ENCODE data around the gene SEPSECS. TPM values are rescaled to one million over a fixed set of nuclear protein-coding genes. Genes with fewer than 3 reads are reported as not detected.

The SEPSECS gene
- total and polyA plus RNA-seq, 2 experiments from 2014 or later = 1.2 to 4.7 TPM

DNA sequence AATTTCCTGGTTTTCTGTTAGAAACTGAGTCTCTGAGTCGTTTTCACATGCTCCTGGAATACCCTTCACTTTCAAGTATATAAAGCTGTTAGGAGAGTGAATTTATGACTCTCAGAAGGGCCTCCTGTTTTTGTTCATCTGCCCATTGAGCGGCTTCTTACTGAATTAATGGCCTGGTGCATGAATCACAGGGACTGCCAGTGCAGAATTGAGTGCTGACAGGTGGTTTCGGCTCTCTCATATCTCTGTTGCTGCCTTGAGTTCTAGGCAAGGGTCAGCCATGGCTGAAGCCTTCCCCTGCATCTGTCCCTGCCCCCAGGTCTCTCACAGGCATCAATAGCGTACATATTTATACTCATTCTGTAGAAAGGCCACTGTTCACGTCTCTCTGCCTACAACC is 22.7 kb upstream of the SEPSECS start:
- H3K9me2 ChIP-seq (ENCODE audit: insufficient read depth) = no peaks in the 10 kb centered on the region
- H3K4me3 ChIP-seq = no peak overlapping the region
- H3K36me3 Mint-ChIP-seq (ENCODE audit: low read depth) = no peaks in the 10 kb centered on the region
- no peaks in the 10 kb centered on the region for H3K27me3 Mint-ChIP-seq (ENCODE audit: insufficient read depth, low read depth, poor library complexity)
- H3F3A ChIP-seq (replicated peaks; ENCODE audit: low read depth) = no peaks in the 10 kb centered on the region
- H3K4me1 ChIP-seq (ENCODE audit: insufficient read depth) = no peaks in the 10 kb centered on the region
- no peak for ATAC-seq
- no peak overlapping the region for H3K27ac ChIP-seq (ENCODE audit: low read depth)
- H3K9me3 Mint-ChIP-seq = no peaks in the 10 kb centered on the region
- no peak for DNase-seq (ENCODE audit: low spot score)
- H3K4me3 Mint-ChIP-seq = no peak overlapping the region
- TF ChIP-seq REST (IDR thresholded peaks at IDR 0.05; ENCODE audit: unreplicated experiment) = no peak
- no peak overlapping the region for H3K4me2 ChIP-seq
- H3K27ac Mint-ChIP-seq = no peak overlapping the region
- H3K36me3 ChIP-seq (ENCODE audit: insufficient read depth) = no peaks in the 10 kb centered on the region
- no peaks in the 10 kb centered on the region; the same call in 1 of the 2 replicates for H4K20me1 ChIP-seq (replicated peaks; ENCODE audit: insufficient read depth)
- H3K27me3 ChIP-seq (ENCODE audit: insufficient read depth) = no peaks in the 10 kb centered on the region
- no peaks in the 10 kb centered on the region for H3K79me2 ChIP-seq (replicated peaks; ENCODE audit: insufficient read depth)
- H2AFZ ChIP-seq = no peak overlapping the region
- no peaks in the 10 kb centered on the region for H3K4me1 Mint-ChIP-seq

- no peaks in the 10 kb centered on the region for H3K4me1 ChIP-seq (ENCODE audit: insufficient read depth)
- H3K4me3 ChIP-seq = no peak overlapping the region
- H3K27ac ChIP-seq (ENCODE audit: low read depth) = no peak overlapping the region
- no peaks in the 10 kb centered on the region for H3K27me3 ChIP-seq (ENCODE audit: insufficient read depth)
- no peaks in the 10 kb centered on the region for H3K9me2 ChIP-seq (ENCODE audit: insufficient read depth)
- Mint-ChIP-seq H3K27me3 (ENCODE audit: insufficient read depth, low read depth, poor library complexity) (no peaks in the 10 kb centered on the region), H3K27ac (no peak overlapping the region), H3K9me3 (no peaks in the 10 kb centered on the region), H3K36me3 (ENCODE audit: low read depth) (no peaks in the 10 kb centered on the region), H3K4me3 (no peak overlapping the region), H3K4me1 (no peaks in the 10 kb centered on the region)
- DNase-seq (ENCODE audit: low spot score) = peak; percentile 86
- ATAC-seq = peak; percentile 94
- no peak for TF ChIP-seq CREB1 (CRISPR knock-in tag; IDR thresholded peaks at IDR 0.05; ENCODE audit: low read depth)
- TF ChIP-seq, protein P1, sequence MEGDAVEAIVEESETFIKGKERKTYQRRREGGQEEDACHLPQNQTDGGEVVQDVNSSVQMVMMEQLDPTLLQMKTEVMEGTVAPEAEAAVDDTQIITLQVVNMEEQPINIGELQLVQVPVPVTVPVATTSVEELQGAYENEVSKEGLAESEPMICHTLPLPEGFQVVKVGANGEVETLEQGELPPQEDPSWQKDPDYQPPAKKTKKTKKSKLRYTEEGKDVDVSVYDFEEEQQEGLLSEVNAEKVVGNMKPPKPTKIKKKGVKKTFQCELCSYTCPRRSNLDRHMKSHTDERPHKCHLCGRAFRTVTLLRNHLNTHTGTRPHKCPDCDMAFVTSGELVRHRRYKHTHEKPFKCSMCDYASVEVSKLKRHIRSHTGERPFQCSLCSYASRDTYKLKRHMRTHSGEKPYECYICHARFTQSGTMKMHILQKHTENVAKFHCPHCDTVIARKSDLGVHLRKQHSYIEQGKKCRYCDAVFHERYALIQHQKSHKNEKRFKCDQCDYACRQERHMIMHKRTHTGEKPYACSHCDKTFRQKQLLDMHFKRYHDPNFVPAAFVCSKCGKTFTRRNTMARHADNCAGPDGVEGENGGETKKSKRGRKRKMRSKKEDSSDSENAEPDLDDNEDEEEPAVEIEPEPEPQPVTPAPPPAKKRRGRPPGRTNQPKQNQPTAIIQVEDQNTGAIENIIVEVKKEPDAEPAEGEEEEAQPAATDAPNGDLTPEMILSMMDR (conservative IDR thresholded peaks at IDR 0.05; ENCODE audit: low read depth in 2 of 2) = peak; percentile 88 to 94
- no peaks in the 10 kb centered on the region for H3K36me3 ChIP-seq (ENCODE audit: insufficient read depth)
- no peaks in the 10 kb centered on the region for H3F3A ChIP-seq (replicated peaks; ENCODE audit: low read depth)
- H3K4me2 ChIP-seq = no peak overlapping the region
- H3K79me2 ChIP-seq (replicated peaks; ENCODE audit: insufficient read depth) = no peaks in the 10 kb centered on the region
- H4K20me1 ChIP-seq (replicated peaks; ENCODE audit: insufficient read depth) = no peaks in the 10 kb centered on the region; the same call in 1 of the 2 replicates
- H2AFZ ChIP-seq = no peak overlapping the region
Observed at GRCh38 chr4:25180524-25181131, 20.4 kb upstream of the SEPSECS start.

- no peaks in the 10 kb centered on the region for H3K4me1 ChIP-seq (ENCODE audit: insufficient read depth)
- H3K36me3 Mint-ChIP-seq (ENCODE audit: low read depth) = no peaks in the 10 kb centered on the region
- no peaks in the 10 kb centered on the region for H3K36me3 ChIP-seq (ENCODE audit: insufficient read depth)
- no peaks in the 10 kb centered on the region for H3K79me2 ChIP-seq (replicated peaks; ENCODE audit: insufficient read depth)
- DNase-seq (ENCODE audit: low spot score) (no peak), ATAC-seq (no peak)
- H3K9me3 Mint-ChIP-seq = no peaks in the 10 kb centered on the region
- H3F3A ChIP-seq (replicated peaks; ENCODE audit: low read depth) = no peaks in the 10 kb centered on the region
- no peak overlapping the region for H3K4me3 ChIP-seq
- no peaks in the 10 kb centered on the region for H3K27me3 Mint-ChIP-seq (ENCODE audit: insufficient read depth, low read depth, poor library complexity)
- H2AFZ ChIP-seq = no peak overlapping the region
- H3K27me3 ChIP-seq (ENCODE audit: insufficient read depth) = no peaks in the 10 kb centered on the region
- H3K4me1 Mint-ChIP-seq = no peaks in the 10 kb centered on the region
- no peaks in the 10 kb centered on the region for H4K20me1 ChIP-seq (replicated peaks; ENCODE audit: insufficient read depth)
- H3K4me3 Mint-ChIP-seq = no peak overlapping the region
- H3K27ac ChIP-seq (ENCODE audit: low read depth) = no peak overlapping the region
- H3K9me2 ChIP-seq (ENCODE audit: insufficient read depth) = no peaks in the 10 kb centered on the region
- no peak overlapping the region for H3K27ac Mint-ChIP-seq
- H3K4me2 ChIP-seq = no peak overlapping the region
- no peak for TF ChIP-seq CREB1 (CRISPR knock-in tag; IDR thresholded peaks at IDR 0.05; ENCODE audit: low read depth)
- TF ChIP-seq STAT1 (IDR thresholded peaks at IDR 0.05; ENCODE audit: unreplicated experiment) = no peak
- no peak for TF ChIP-seq ZNF331 (CRISPR knock-in tag; IDR thresholded peaks at IDR 0.05; ENCODE audit: low read depth)
- no peak for TF ChIP-seq ZNF114 (CRISPR knock-in tag; IDR thresholded peaks at IDR 0.05)
Observed at GRCh38 chr4:25178838-25179261, 18.6 kb upstream of the SEPSECS start.
